Activated effector memory CD4-positive, alpha-beta T cell treated with Interleukin-2 at 50 U/mL for 16 hours (primary cell): ENCODE data around the gene STARD9.
"Not testable (repeated sequence)": the region's sequence is repeated elsewhere in the genome, so short reads cannot be mapped to it uniquely, and the experiment has no call there.

ENCODE experiments used
- DNase-seq: peaks from one replicate; pipeline ENCODE4 v3.0.0-alpha.2; 2020

The STARD9 gene

DNA sequence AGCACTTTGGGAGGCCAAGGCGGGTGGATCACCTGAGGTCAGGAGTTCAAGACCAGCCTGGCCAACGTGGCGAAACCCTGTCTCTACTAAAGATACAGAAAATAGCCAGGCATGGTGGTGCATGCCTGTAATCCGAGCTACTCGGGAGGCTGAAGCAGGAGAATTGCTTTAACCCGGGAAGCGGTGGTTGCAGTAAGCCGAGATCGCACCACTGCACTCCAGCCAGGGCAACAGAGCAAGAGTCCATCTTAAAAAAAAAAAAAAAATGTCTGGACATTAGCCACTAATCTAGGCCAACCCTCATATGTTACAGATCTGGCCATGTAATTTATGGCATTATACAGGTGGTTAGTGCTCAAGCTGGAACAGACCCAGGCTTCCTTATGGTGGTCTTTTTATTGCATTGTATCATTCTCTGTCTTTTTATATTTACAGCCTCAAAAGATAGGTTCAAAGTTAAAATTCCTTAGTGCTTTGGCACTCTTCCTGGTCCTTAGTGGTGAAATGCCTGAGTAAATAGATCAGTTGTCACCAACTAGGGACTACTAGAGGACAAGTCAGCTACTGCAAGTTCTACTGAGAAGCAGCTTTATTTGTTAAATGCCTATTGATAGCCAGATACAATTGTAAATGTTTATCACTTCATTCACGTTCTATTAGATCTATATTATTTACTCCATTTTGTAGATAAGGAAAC is 16.0 kb downstream of the STARD9 start:
- DNase-seq, result no peak

DNA sequence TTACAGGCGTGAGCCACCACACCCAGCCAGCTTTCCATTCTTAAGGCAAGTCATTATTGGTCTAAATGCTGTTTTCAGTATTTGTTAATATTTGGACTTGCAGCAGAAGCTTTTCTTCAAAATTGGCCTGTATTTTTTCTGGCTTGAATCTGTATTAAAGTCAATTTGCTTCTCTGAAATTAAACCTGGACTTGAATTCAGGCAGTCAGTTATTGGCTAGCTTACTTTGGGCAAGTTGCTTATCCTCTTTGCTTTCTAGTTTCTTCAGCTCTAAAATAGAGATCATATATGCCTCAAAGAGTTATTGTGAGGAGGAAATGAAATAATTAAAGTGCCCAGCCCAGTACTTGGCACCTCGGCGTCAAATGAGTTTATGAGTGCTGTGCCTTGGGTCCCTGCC is 17.3 kb downstream of the STARD9 start:
- no peak for DNase-seq

DNA sequence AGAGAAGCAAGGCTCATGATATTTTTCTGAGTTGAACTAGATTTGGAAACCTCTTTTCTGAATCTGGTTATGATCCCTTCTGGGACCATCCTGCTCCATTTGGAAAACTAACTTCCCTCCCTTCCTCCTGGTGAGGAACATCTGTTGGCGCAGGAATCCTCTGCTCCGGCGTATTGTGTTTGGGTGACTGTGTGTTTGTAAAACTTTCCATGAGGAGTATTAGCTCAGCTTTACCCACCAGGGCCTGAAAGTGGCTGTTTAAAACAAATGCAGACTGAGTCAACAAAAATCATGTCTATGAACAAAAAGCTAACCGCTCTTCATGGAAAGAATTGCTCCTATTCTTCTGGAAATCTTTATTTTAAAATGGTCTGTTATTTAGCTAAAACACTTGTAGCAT is 17.7 kb downstream of the STARD9 start:
- no peak for DNase-seq

DNA sequence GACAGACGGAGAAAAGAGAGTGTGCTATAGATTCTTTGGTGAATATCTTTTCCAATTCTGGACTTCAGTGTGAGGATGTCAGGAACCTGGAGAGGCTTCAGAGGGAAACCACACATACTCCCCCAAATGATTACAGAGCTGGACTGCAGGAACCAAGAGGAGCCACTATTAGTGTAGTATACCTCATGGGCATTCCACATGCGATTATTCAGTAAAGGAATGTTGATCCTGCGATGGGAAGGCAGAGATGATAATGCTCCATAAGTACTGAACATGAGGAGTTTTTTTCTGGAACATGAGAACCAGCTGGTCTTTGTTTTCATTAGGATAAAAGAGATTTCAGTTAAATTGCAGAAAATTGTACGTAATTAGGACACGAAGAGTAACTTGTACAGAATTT is 18.7 kb downstream of the STARD9 start:
- DNase-seq, result no peak

DNA sequence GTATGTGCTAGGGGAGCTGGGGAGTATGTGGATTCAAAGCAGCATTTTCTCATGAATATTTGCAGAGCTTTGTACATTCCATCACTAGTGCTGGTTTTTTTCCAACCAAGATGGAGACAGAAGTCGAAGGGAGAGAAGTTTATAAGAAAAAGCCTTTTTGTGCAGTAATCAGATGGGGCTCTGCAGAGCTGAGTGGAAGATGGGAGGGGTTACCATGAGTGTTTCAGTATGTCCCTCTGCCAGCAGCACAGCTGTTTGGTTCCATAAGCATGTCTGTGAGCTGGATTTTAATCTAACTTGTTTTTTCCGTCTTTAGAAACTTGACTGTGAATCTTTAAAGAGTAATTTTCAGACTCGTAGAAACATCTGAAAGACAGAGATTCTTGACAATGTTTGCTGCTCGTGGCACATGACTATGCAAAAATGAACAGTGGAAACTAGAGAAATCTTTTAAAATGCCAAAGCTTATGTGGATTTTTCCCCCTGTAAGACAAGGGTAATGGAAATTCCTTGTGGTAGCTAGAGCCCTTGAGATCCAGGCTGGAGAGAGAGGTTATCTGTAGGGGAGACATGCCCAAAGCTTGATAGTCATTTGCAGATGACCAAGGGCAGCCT is 20.3 kb downstream of the STARD9 start:
- no peak for DNase-seq

DNA sequence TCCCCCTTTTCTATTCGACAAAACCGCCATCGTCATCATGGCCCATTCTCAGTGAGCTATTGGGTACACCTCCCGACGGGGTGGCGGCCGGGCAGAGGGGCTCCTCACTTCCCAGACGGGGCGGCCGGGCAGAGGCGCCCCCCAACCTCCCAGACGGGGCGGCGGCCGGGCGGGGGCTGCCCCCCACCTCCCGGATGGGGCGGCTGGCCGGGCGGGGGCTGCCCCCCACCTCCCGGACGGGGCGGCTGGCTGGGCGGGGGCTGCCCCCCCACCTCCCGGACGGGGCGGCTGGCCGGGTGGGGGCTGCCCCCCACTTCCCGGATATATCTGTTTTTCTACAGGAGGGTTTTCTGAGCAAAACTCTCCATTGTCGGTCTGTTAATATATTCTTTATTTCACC is 25.9 kb downstream of the STARD9 start:
- not testable (repeated sequence) for DNase-seq

DNA sequence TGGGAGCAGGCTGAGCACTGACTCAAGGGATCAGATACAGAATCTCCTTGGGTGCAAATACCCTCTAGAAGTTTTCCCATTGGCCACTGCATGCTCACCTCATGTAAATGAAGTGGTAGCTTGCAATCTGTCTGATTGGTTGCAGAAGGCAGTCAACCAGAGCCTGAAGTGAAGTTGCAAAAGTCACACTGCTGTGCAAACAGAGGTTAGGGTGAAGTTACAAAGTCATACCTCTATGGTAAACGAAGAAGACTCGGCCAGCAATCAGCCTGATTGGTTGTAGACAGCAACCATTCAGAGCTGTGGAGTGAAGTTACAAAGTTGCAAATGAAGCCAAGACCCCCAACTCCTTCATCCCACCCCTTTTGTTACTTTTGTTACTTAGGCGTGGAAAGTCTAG is 27.1 kb downstream of the STARD9 start:
- no peak for DNase-seq

DNA sequence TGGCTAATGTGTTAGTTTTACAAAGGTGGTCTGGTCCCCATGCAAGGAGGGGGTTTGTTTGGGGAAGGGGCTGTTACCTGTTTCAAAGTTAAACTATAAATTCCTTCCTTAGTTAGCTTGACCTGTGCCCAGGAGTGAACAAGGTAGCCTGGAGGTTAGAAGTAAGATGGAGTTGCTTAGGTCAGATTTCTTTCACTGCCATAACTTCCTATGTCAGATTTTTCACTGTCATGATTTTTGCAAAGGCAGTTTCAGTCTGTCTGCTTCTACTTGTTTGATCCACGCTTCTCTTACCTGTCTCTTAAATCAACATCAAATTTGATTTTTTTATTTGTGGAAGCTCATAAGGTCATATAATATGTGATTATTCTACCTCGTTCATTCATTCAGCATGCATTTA is 28.6 kb downstream of the STARD9 start:
- no peak for DNase-seq

DNA sequence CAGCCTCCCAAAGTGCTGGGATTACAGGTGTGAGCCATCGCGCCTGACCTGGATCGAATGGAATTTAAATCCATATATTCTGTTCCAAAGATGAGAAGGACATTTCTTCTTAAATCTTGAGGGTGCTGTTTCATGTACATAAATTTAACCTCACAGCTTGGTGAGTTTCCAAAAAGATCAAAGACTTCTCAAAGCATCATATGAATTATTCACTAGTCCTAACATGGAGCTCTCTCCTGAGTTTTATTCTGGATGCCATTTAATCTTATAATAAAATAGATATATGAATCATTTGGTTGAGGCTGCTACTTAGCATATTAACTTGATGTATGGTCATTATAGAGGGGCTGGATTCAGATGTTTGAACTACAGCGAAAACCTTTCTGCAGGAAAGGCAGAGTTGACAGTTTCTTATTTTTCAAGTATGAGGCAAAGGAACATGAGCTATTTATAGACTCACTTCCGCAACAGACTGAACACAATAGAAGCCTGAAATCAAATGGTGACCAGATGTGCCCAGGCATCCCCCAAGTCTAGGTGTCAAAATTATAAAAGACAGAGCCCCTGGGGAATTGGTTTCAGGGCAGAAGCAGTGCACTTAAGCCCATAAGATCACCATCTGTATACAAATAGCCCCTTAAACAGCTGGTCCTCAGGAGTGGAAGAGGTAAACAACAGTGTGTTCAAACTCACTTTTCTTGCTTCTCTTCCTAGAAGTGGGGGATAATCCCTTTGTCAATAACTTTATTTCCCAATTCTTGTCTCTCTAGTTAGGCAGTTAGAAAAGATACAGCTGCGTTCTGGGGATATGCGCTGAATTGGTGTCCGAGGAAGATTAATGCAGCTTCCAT is 29.7 kb downstream of the STARD9 start:
- DNase-seq, result no peak

DNA sequence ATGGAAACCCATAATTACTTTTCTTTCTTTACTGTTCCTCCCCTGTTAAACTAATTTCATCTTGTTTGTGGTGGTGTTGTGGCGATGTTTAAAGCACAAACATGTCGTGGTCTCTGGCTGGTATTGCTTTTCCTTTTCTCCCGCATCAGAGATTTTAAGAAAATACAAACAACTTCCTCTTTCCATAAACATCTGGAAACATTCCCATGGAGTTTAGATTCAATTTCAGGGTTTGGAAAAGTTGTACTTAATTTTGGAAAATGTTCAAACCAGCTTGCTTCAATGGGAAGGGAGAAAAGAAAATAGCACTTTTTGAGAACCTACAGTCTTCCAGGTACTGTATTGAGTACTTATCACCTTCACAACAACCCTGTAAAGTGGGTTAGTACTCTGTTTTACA is 30.4 kb downstream of the STARD9 start:
- DNase-seq, result no peak

DNA sequence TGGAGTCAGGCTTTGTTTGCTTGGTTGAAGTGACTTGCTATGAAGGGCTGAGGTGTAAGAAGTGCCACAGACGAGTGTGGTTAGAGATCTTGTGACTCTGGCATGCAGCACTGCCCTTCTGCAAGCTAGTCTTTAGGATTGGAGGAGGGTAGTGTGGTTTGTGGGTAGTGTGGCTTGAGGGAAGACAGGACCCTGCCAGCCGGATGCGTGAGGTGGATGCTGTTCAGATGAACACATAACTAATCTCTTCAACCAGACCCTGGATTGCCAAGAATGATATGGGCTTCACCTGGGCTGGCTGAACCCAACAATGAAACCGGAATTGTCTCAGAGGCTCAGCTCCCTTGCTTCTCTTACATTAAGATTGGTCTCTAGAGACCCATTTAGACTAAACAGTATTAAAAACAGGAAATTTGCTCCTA is 32.7 kb downstream of the STARD9 start:
- peak; percentile 13 for DNase-seq

DNA sequence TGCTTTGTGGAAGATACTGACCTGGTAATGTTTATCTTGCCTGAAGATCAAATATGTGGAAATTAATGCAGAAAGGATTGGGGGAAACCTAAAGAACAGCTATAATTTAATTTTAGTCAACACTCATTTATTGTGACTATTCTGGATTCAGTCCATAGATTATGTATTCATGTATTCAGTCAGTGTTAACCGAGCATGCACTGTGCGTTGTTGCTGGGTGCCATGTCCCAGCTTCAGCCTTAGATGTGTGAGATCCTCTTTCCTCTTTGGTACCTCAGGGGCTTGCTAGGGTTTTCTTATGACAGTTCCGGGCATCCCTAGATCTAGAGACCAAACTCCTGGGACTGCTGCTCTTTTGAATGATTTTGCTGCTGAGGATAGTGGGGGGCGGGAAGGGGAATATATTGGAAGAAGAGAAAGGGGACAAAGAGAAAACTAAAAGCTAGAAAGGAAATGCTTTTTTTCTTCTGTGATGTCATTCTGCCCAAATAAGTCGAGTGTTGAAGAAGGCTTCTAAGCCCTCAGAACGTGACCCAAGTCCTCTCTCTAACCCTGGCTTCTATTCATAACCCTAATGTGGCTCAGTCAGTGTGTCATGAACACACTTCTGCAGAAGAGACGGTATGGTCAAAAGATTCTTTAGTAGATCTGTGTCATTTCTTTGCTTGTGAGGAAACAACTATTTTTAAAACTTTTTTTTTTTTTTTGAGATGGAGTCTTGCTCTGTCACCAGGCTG is 33.5 kb downstream of the STARD9 start:
- DNase-seq, result no peak

DNA sequence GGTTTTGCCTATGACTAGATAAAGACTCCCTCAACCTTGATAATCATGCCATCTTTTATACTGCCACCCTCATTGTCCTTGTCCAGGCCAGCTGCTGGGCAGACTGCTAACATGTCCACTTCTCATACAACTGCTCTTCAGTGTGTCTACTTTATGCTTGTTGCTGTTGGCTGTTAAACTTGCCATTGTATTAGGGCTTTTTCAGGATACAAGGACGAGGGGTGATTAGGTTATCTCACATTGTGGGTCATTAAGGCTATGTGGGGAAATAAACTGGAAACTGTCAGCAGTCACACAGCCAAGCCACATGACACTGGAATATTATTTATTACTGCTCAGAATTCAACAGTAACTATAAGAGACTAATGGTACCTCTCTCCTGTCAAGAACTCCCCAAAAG is 36.1 kb downstream of the STARD9 start:
- no peak for DNase-seq

DNA sequence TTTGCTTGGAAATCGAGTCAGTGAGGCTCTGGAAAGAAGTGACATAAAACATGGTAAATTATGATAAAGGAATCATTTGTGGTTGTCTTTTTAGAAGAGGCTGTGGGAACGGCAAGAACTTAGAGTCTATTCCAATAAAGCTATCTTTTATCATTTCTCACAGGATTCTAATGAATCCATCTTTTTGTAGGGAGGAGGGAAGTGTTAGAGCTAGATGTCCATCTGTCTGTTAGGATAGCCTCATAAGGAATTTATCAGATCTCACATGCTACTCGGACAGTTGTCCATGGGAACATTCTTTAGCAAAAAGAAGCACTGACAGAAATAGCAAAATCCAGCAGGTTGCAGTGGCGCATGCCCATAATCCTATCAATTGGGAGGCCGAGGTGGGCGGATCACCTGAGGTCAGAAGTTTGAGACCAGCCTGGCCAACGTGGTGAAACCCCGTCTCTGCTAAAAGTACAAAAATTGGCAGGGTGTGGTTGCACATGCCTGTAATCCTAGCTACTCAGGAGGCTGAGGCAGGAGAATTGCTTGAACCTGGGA is 37.0 kb downstream of the STARD9 start:
- no peak for DNase-seq

DNA sequence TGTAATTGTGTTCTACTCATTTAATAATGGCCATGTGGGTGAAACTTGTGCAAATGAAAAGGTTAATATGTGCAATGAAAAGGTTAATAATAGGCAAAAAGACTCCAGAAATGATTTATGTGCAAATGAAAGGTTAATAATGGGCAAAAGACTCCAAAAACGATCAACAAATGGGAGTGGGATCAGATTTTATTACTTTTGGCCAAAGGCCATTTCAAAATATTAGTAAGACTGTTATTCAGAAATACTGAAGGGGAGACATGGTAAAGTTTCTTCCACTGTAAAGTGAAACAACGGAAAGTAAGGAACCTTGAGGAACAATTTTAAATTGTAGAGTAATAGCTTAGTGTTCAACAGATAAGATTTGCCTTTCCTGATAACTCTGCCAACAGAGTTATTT is 40.7 kb downstream of the STARD9 start:
- no peak for DNase-seq

DNA sequence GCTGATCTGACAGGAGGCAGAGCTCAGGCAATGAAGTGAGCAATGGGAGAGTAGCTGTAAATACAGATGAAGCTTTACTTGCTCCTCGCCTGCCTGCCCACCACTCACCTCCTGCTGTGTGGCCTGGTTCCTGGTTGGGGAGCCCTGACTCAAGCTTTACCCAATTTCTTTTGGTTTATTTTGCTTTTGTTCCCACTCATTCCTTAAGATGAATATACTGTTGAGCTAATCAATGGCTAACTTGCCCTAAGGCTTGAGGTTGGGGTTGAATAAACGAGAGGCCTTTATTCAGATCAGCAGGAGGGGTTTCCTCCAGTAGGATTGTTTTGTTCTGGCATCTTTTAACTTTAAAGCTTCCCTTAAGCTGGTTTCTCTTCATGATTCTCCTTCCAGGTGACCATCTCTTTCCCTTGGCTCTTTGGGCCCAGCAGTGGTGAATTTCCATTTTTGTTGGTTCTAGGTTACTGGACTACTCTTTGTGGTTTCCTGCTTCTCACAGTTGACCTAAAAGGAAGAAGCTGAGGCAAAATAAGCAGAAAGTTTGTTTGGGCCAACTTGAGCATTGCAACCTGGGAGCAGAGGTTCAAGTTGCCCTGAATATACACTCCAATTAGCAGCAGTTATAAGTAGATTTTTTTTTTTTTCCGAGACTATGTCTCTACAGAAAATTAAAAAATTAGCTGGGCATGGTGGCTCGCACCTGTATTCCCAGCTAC is 44.4 kb downstream of the STARD9 start:
- no peak for DNase-seq

DNA sequence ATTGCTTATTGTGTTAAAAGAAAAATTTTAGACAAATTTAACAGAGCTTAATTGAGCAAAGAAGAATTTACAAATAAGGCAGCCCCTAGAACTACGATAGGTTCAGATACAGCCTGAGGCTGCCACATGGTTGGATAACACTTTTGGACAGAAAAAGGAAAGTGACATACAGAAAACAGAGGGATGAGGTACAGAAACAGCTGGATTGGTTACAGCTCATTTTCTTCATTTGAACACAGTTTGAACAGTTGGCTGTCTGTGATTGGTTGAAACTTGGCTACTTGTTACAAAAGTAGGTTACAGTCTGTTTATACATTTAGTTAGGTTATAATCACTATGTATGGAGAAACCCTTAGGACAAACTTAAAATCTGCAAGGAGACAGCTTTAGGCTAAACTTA is 46.0 kb downstream of the STARD9 start:
- no peak for DNase-seq

DNA sequence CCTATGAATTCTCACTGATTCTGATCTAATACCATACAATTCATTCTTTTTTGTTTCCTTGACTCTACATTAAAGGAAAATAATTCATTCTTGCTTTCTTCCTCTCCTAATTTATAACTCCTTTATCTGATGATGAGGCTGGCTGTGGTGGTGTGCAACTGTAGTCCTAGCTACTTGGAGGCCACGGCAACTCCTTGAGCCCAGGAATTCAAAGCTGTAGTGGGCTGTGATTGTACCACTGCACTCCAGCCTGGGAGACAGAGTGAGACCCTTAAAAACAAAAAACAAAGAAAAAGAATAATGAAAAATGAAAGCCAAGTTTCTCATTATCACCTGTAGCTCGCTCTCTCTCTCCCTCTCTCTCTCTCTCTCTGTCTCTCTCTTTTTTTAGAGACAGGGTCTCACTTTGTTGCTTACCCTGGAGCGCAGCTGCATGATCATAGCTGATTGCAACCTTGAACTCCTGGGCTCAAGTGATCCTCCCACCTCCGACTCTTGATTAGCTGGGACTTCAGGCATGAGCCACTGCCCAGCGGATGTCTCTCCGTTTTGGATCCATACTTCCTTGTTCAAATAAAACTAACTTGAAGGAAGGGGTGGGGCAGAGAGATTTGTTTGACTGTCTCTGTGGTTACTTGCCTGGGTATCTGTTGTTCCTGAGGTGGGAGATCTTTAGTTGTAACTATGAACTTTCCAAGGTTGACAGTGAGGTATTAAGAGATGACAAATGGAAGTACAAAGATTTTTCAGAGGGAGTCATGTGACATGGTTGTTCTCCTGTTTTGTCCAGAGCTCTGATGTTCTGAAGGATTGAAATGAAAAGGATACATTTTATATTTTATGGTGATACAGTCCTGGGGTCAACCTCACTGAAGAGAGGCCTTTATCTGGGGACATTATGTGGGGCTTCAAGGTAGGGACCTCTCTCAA is 46.9 kb downstream of the STARD9 start:
- no peak for DNase-seq

DNA sequence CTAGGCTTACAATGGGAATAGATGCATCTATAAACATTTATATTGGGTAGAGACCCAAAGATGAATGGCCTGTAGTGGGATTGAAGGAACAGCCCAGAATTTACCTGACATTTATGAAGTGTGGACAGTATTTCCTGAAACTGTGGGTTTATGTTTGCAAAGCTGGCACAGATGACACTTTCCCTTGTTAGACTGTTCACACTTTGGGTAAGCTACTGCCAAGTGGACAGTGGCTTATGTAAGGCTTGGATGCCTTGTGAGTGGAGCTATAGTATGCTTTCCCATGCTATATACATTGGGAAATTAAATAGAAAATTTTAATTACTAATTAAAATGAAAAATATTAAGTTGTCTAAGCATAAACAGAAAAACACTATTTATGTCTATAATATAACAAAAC is 48.5 kb downstream of the STARD9 start:
- DNase-seq, result no peak

DNA sequence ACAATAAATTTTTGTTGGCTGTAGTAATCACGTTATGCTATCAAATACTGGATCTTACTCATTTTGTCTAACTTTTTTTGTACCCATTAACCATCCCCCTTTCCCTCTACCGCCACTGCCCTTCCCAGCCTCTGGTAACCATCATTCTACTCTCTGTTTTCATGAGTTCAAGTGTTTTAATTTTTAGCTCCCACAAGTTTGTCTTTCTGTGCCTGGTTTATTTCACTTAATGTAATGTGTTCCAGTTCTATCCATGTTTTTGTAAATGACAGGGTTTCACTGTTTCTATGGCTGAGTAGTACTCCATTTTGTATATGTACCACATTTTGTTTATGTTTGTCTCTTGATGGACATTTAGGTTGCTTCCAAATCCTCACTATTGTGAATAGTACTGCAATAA is 52.1 kb downstream of the STARD9 start:
- DNase-seq, result no peak

DNA sequence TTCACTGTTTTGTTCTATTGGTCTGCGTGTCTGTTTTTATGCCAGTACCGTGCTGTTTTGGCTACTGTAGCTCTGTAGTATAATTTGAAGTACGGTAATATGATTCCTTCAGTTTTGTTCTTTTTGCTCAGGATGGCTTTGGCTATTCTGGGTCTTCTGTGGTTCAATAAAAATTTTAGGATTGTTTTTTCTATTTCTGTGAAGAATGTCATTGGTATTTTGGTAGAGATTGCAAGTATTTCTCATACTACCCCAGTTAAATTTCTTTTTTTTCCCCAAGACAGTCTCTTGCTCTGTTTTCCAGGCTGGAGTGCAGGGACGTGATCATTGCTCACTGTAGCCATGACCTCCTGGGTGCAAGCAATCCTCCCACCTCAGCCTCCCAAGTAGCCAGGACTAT is 53.4 kb downstream of the STARD9 start:
- no peak for DNase-seq
